ENCODE data around the gene NMD3. TPM values are rescaled to one million over a fixed set of nuclear protein-coding genes. Genes with fewer than 3 reads are reported as not detected.

Gene NMD3
- total and polyA plus RNA-seq, 4 donors = 18.7 to 64.1 (median 33.2) TPM

GRCh38 chr3:161268601-161269000 lies 47.5 kb downstream of the NMD3 start:
- WGBS, 2 donors = 81 to 88% methylated on average over 3 of the region's 3 CpGs

GRCh38 chr3:161270991-161271390 lies 49.9 kb downstream of the NMD3 start:
- peaks cover 0 to 20% (median 3%) of the 10 kb centered on the region in 4 donors for H3K36me3 ChIP-seq (ENCODE audit: control insufficient read depth in 4 of 4, insufficient read depth in 4 of 4, low read length in 4 of 4)
- no peaks in the 10 kb centered on the region for H3K27me3 ChIP-seq (ENCODE audit: control insufficient read depth in 3 of 3, insufficient read depth in 3 of 3, low read length in 2 of 3)
- no peak overlapping the region for H3K4me3 ChIP-seq
- TF ChIP-seq CTCF (IDR thresholded peaks at IDR 0.05; ENCODE audit: control extremely low read depth, extremely low read depth) = no peak
- peaks cover 0 to 2% (median 0%) of the 10 kb centered on the region in 4 donors for H3K9me3 ChIP-seq (ENCODE audit: control insufficient read depth in 4 of 4, insufficient read depth in 3 of 4, low read length in 3 of 4)
- peaks cover 0 to 16% (median 2%) of the 10 kb centered on the region in 5 donors for H3K4me1 ChIP-seq (ENCODE audit: control insufficient read depth in 5 of 5, insufficient read depth in 5 of 5, low read length in 5 of 5)
- ATAC-seq (ENCODE audit: insufficient read depth, low FRiP score) = no peak
- peak; percentile 77 to 93 (median 87) for DNase-seq
- no peak overlapping the region for H3K9ac ChIP-seq (ENCODE audit: insufficient read depth in 1 of 2, low read length in 2 of 2)
- WGBS, 2 donors = 82 to 92% methylated on average over 4 of the region's 4 CpGs
- H3K27ac ChIP-seq (ENCODE audit: low read depth in 1 of 2, low read length in 1 of 2) = no peak overlapping the region

More at GRCh38 chr3:161268601-161269000, 47.5 kb downstream of the NMD3 start:
- peaks cover 4 to 21% (median 5%) of the 10 kb centered on the region in 4 donors for H3K36me3 ChIP-seq (ENCODE audit: control insufficient read depth in 4 of 4, insufficient read depth in 4 of 4, low read length in 4 of 4)
- H3K27ac ChIP-seq (ENCODE audit: low read depth in 1 of 2, low read length in 1 of 2) = no peak overlapping the region
- DNase-seq (no peak), ATAC-seq (ENCODE audit: insufficient read depth, low FRiP score) (no peak)
- H3K4me1 ChIP-seq (ENCODE audit: control insufficient read depth in 5 of 5, insufficient read depth in 5 of 5, low read length in 5 of 5) = peaks cover 0 to 16% (median 2%) of the 10 kb centered on the region in 5 donors
- no peak overlapping the region for H3K4me3 ChIP-seq
- no peak for TF ChIP-seq CTCF (IDR thresholded peaks at IDR 0.05; ENCODE audit: control extremely low read depth, extremely low read depth)
- H3K9me3 ChIP-seq (ENCODE audit: control insufficient read depth in 4 of 4, insufficient read depth in 3 of 4, low read length in 3 of 4) = peaks cover 0 to 3% (median 0%) of the 10 kb centered on the region in 4 donors
- H3K27me3 ChIP-seq (ENCODE audit: control insufficient read depth in 3 of 3, insufficient read depth in 3 of 3, low read length in 2 of 3) = no peaks in the 10 kb centered on the region
- H3K9ac ChIP-seq (ENCODE audit: insufficient read depth in 1 of 2, low read length in 2 of 2) = no peak overlapping the region

- WGBS, 2 donors = 80 to 90% methylated on average over 2 of the region's 2 CpGs
- Histone ChIP-seq H3K27me3 (ENCODE audit: control insufficient read depth in 3 of 3, insufficient read depth in 3 of 3, low read length in 2 of 3) (no peaks in the 10 kb centered on the region), H3K4me1 (ENCODE audit: control insufficient read depth in 5 of 5, insufficient read depth in 5 of 5, low read length in 5 of 5) (peaks cover 0 to 16% (median 2%) of the 10 kb centered on the region in 5 donors), H3K9ac (ENCODE audit: insufficient read depth in 1 of 2, low read length in 2 of 2) (no peak overlapping the region), H3K4me3 (no peak overlapping the region), H3K9me3 (ENCODE audit: control insufficient read depth in 4 of 4, insufficient read depth in 3 of 4, low read length in 3 of 4) (peaks cover 0 to 3% (median 0%) of the 10 kb centered on the region in 4 donors), H3K27ac (ENCODE audit: low read depth in 1 of 2, low read length in 1 of 2) (no peak overlapping the region), H3K36me3 (ENCODE audit: control insufficient read depth in 4 of 4, insufficient read depth in 4 of 4, low read length in 4 of 4) (peaks cover 0 to 20% (median 3%) of the 10 kb centered on the region in 4 donors)
- DNase-seq = no peak
- TF ChIP-seq CTCF (IDR thresholded peaks at IDR 0.05; ENCODE audit: control extremely low read depth, extremely low read depth) = no peak
- ATAC-seq (ENCODE audit: insufficient read depth, low FRiP score) = no peak
Observed at GRCh38 chr3:161271646-161272045, 50.5 kb downstream of the NMD3 start.

- ATAC-seq (ENCODE audit: insufficient read depth, low FRiP score) = no peak
Observed at GRCh38 chr3:161272524-161272923, 51.4 kb downstream of the NMD3 start.

More at GRCh38 chr3:161272524-161272923, 51.4 kb downstream of the NMD3 start:
- H3K4me1 ChIP-seq (ENCODE audit: control insufficient read depth in 5 of 5, insufficient read depth in 5 of 5, low read length in 5 of 5) = peaks cover 0 to 15% (median 2%) of the 10 kb centered on the region in 5 donors
- no peaks in the 10 kb centered on the region for H3K27me3 ChIP-seq (ENCODE audit: control insufficient read depth in 3 of 3, insufficient read depth in 3 of 3, low read length in 2 of 3)
- no peak overlapping the region for H3K4me3 ChIP-seq
- peaks cover 0 to 3% (median 0%) of the 10 kb centered on the region in 4 donors for H3K9me3 ChIP-seq (ENCODE audit: control insufficient read depth in 4 of 4, insufficient read depth in 3 of 4, low read length in 3 of 4)
- no peak for DNase-seq
- H3K27ac ChIP-seq (ENCODE audit: low read depth in 1 of 2, low read length in 1 of 2) = no peak overlapping the region
- 90 to 99% methylated on average over 2 of the region's 2 CpGs for WGBS, 2 donors
- peaks cover 0 to 20% (median 3%) of the 10 kb centered on the region in 4 donors for H3K36me3 ChIP-seq (ENCODE audit: control insufficient read depth in 4 of 4, insufficient read depth in 4 of 4, low read length in 4 of 4)
- no peak for TF ChIP-seq CTCF (IDR thresholded peaks at IDR 0.05; ENCODE audit: control extremely low read depth, extremely low read depth)
- no peak overlapping the region for H3K9ac ChIP-seq (ENCODE audit: insufficient read depth in 1 of 2, low read length in 2 of 2)
